CD14-positive monocyte (primary cell): ENCODE data around the gene SLN. TPM values are rescaled to one million over a fixed set of nuclear protein-coding genes. Genes with fewer than 3 reads are reported as not detected.

Experiments
- DNase-seq, 3 donors: peaks; one replicate each; pipeline ENCODE4 v3.0.0-alpha.2; 2011 to 2022
- H2AFZ ChIP-seq: 2 replicates; pipeline ENCODE4 v1.6.0; 2012; ENCODE audit warnings: mild to moderate bottlenecking, low read depth, low read length, inconsistent platforms; ENCODE audit not compliant: insufficient read depth, poor library complexity, severe bottlenecking
- H3K27ac ChIP-seq, 2 donors: 1 replicate in 1 of 2; 2 replicates in 1 of 2; pipeline ENCODE4 v1.5.1; 2012 to 2013; ENCODE audit warnings: low read length in 2 of 2, control low read depth in 1 of 2, inconsistent platforms in 1 of 2, low read depth in 1 of 2, mild to moderate bottlenecking in 1 of 2
- H3K27me3 ChIP-seq, 2 donors: one replicate each; pipeline versions ENCODE4 v1.6.0 to v1.6.1; 2011 to 2013; ENCODE audit warnings: low read length in 2 of 2; ENCODE audit not compliant: control insufficient read depth in 2 of 2, insufficient read depth in 2 of 2
- H3K36me3 ChIP-seq, 2 donors: replicated peaks in 1 of 2; 1 replicate in 1 of 2; 2 replicates in 1 of 2; pipeline versions ENCODE4 v1.5.1 to v1.6.1; 2012 to 2013; ENCODE audit warnings: low read length in 2 of 2, control low read depth in 1 of 2, inconsistent platforms in 1 of 2, mild to moderate bottlenecking in 1 of 2; ENCODE audit not compliant: insufficient read depth in 2 of 2, control insufficient read depth in 1 of 2
- H3K4me1 ChIP-seq, 2 donors: 1 replicate in 1 of 2; 2 replicates in 1 of 2; pipeline versions ENCODE4 v1.5.1 to v1.6.1; 2012 to 2013; ENCODE audit warnings: low read length in 2 of 2, control low read depth in 1 of 2, inconsistent platforms in 1 of 2, mild to moderate bottlenecking in 1 of 2, moderate library complexity in 1 of 2; ENCODE audit not compliant: insufficient read depth in 2 of 2, control insufficient read depth in 1 of 2
- H3K4me2 ChIP-seq: replicated peaks from 2 replicates; pipeline ENCODE3; 2012; ENCODE audit warnings: low read length, moderate library complexity, mild to moderate bottlenecking; ENCODE audit not compliant: poor library complexity, severe bottlenecking; ENCODE audit errors: extremely low read depth
- H3K4me3 ChIP-seq, 3 experiments: fragments of 200-600 bp in 1 of 3; sonication (generic) in 1 of 3; replicated peaks in 1 of 3; 1 replicate in 2 of 3; 2 replicates in 1 of 3; pipeline ENCODE4 v1.5.1; 2011 to 2013; ENCODE audit warnings: low read length in 3 of 3, mild to moderate bottlenecking in 3 of 3, control low read depth in 2 of 3, low read depth in 2 of 3, inconsistent platforms in 1 of 3, moderate library complexity in 1 of 3
- H3K79me2 ChIP-seq: 2 replicates; pipeline ENCODE4 v1.6.0; 2012; ENCODE audit warnings: mild to moderate bottlenecking, control low read depth, inconsistent platforms, low read length, moderate library complexity; ENCODE audit not compliant: insufficient read depth
- H3K9ac ChIP-seq: 2 replicates; pipeline ENCODE4 v1.6.0; 2017; ENCODE audit warnings: low read length, mild to moderate bottlenecking; ENCODE audit not compliant: insufficient read depth, poor library complexity, severe bottlenecking
- H3K9me3 ChIP-seq, 2 donors: replicated peaks in 1 of 2; 1 replicate in 1 of 2; 2 replicates in 1 of 2; pipeline versions ENCODE4 v1.5.1 to v1.6.1; 2012 to 2013; ENCODE audit warnings: low read length in 2 of 2, control low read depth in 1 of 2; ENCODE audit not compliant: control insufficient read depth in 1 of 2, insufficient read depth in 1 of 2
- H4K20me1 ChIP-seq: 2 replicates; pipeline ENCODE4 v1.6.0; 2012; ENCODE audit warnings: mild to moderate bottlenecking, low read length, control low read depth, moderate library complexity; ENCODE audit not compliant: insufficient read depth
- H3K27ac Mint-ChIP-seq, 7 donors: one replicate each; pipeline ENCODE4 v1.8.0; 2020; ENCODE audit warnings: mild to moderate bottlenecking in 7 of 7, mixed read lengths in 7 of 7, moderate library complexity in 6 of 7, inconsistent platforms in 2 of 7
- H3K27me3 Mint-ChIP-seq, 3 donors: one replicate each; pipeline ENCODE4 v1.8.0; 2021 to 2022; ENCODE audit warnings: low read depth in 3 of 3, mild to moderate bottlenecking in 3 of 3, mixed read lengths in 3 of 3, moderate library complexity in 3 of 3, inconsistent platforms in 1 of 3
- H3K36me3 Mint-ChIP-seq, 2 donors: one replicate each; pipeline ENCODE4 v1.8.0; 2020; ENCODE audit warnings: mixed read lengths in 2 of 2, inconsistent platforms in 1 of 2, mild to moderate bottlenecking in 1 of 2
- H3K4me1 Mint-ChIP-seq: one replicate; pipeline ENCODE4 v1.8.0; 2020; ENCODE audit warnings: mild to moderate bottlenecking, mixed read lengths
- H3K4me3 Mint-ChIP-seq, 2 donors: one replicate each; pipeline ENCODE4 v1.8.0; 2020; ENCODE audit warnings: mild to moderate bottlenecking in 2 of 2, mixed read lengths in 2 of 2, moderate library complexity in 1 of 2
- H3K9me3 Mint-ChIP-seq, 7 donors: one replicate each; pipeline ENCODE4 v1.8.0; 2020 to 2022; ENCODE audit warnings: mixed read lengths in 7 of 7, mild to moderate bottlenecking in 6 of 7, moderate library complexity in 6 of 7, inconsistent platforms in 2 of 7
- CTCF ChIP-seq: fragments of 200-600 bp; IDR thresholded peaks from one replicate; pipeline ENCODE4 v1.8.0; 2022; ENCODE audit warnings: antibody characterized with exemption, mild to moderate bottlenecking
- WGBS: methylation state at CpG from one replicate; pipeline ENCODE4 v1.1.5; 2013; ENCODE audit warnings: missing lambda C conversion rate; ENCODE audit not compliant: insufficient coverage; 5-methylcytosine and 5-hydroxymethylcytosine counted together
- intact Hi-C, 2 donors: fragments of 100-400 bp; cut with micrococcal nuclease; formaldehyde crosslinking; loops; one replicate each; pipeline versions ENCODE4 v1.15.0 to v1.15.1; 2023
- polyA plus RNA-seq, 3 donors: library from polyadenylated mRNA; depleted of rRNA in 1 of 3; unstranded in 2 of 3; stranded (reverse) in 1 of 3; fragments of 300-500 nt in 2 of 3; fragments of >200 nt in 1 of 3; fragmentation: Illumina TruSeq in 2 of 3; gene quantifications; 1 replicate in 2 of 3; 2 replicates in 1 of 3; pipeline ENCODE4 v1.2.3, GENCODE V29; 2012 to 2021

The SLN gene
- polyA plus RNA-seq, 3 donors = not detected

DNA sequence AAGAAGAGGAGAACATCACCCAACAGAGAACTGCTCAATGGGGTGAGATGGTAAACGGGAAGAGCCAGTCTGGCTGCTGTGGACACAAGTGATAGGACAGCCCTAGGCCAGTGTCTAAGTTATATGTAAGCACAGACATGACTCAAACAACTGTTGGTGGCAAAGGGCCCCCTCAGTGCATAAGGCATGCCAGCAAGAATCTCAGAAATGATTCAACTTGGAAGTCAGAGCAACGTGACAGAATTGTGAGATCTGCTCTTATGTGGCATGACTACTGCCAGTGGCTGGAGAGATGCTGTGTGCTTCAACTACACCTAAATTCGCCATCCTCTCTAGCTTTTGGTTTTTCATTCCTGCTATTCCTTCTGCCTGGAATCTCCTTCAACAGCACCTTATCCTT, 7.4 kb downstream of the SLN start:
- no peak overlapping the region for H3K4me2 ChIP-seq
- no peak overlapping the region for H3K9ac ChIP-seq
- H3K27me3 Mint-ChIP-seq = peaks cover 4 to 11% (median 8%) of the 10 kb centered on the region in 3 donors
- no peak overlapping the region for H3K4me3 ChIP-seq
- H3K4me1 Mint-ChIP-seq = no peaks in the 10 kb centered on the region
- H3K4me1 ChIP-seq = no peaks in the 10 kb centered on the region
- DNase-seq = no peak
- intact Hi-C loops = no loop called here
- no peak overlapping the region for H3K27ac ChIP-seq
- no peak for TF ChIP-seq CTCF
- peaks cover 0 to 3% (median 2%) of the 10 kb centered on the region in 7 donors for H3K9me3 Mint-ChIP-seq
- no peaks in the 10 kb centered on the region for H3K9me3 ChIP-seq
- 85% methylated on average over 2 of the region's 3 CpGs for WGBS
- no peaks in the 10 kb centered on the region for H4K20me1 ChIP-seq
- no peak overlapping the region for H2AFZ ChIP-seq
- no peaks in the 10 kb centered on the region for H3K36me3 Mint-ChIP-seq
- H3K27me3 ChIP-seq = peaks cover 2 to 6% of the 10 kb centered on the region in 2 donors
- no peak overlapping the region for H3K4me3 Mint-ChIP-seq
- H3K27ac Mint-ChIP-seq = no peak overlapping the region
- no peaks in the 10 kb centered on the region for H3K36me3 ChIP-seq
- no peaks in the 10 kb centered on the region for H3K79me2 ChIP-seq

GRCh38 chr11:107702723-107703122, 9.1 kb downstream of the SLN start:
- Mint-ChIP-seq H3K4me3 (no peak overlapping the region), H3K27me3 (peaks cover 4 to 13% (median 9%) of the 10 kb centered on the region in 3 donors), H3K9me3 (peaks cover 0 to 2% (median 0%) of the 10 kb centered on the region in 7 donors), H3K27ac (no peak overlapping the region), H3K36me3 (no peaks in the 10 kb centered on the region), H3K4me1 (no peaks in the 10 kb centered on the region)
- Histone ChIP-seq H4K20me1 (no peaks in the 10 kb centered on the region), H3K27me3 (peaks cover 2 to 6% of the 10 kb centered on the region in 2 donors), H3K9me3 (no peaks in the 10 kb centered on the region), H3K27ac (no peak overlapping the region), H3K4me2 (no peak overlapping the region), H3K4me1 (no peaks in the 10 kb centered on the region), H3K36me3 (no peaks in the 10 kb centered on the region), H3K79me2 (no peaks in the 10 kb centered on the region), H3K4me3 (no peak overlapping the region), H3K9ac (no peak overlapping the region), H2AFZ (no peak overlapping the region)
- no CpG with 5 or more reads among the region's 2 CpGs for WGBS
- intact Hi-C loops = no loop called here
- no peak for DNase-seq
- TF ChIP-seq CTCF = no peak
